HCT116 (cell line): ENCODE measurements around the gene HIC1. TPM values are rescaled to one million over a fixed set of nuclear protein-coding genes. Genes with fewer than 3 reads are reported as not detected.

Source experiments
- ATAC-seq: fragments of 200-7000 bp; cut with Tn5 transposase; 2 replicates; pipeline ENCODE4 v1.9.1; 2020; ENCODE audit warnings: mild to moderate bottlenecking, moderate library complexity
- BruUV-seq: library from RNA; stranded (reverse); fragments of 400-500 nt; replicated peaks from 2 replicates; lab custom pipeline; 2021; lab: Mats Ljungman, UMichigan
- CTCF ChIA-PET: fragments of 300-600 bp; sonication (Branson Sonifier 250); formaldehyde crosslinking; loops from one replicate; lab custom pipeline; 2021; ENCODE audit warnings: antibody characterized with exemption; lab: Charles Lee
- POLR2A ChIA-PET: fragments of 300-600, 350-600 bp; sonication (Branson Sonifier 250); formaldehyde crosslinking; loops from one replicate; lab custom pipeline; 2021; ENCODE audit warnings: antibody characterized with exemption; lab: Charles Lee
- RAD21 ChIA-PET, 2 experiments: fragments of 300-600 bp; sonication (Branson Sonifier 250); formaldehyde crosslinking; loops; one replicate each; lab custom pipeline; 2023; ENCODE audit warnings: low total read pairs in 2 of 2; ENCODE audit not compliant: uncharacterized antibody in 2 of 2, unreplicated experiment in 2 of 2, low non-redundant PET in 1 of 2; lab: Charles Lee
- DNase-seq: peaks from one replicate; pipeline ENCODE4 v3.0.0-alpha.2; 2010; ENCODE audit warnings: low read depth, low spot score
- H2AFZ ChIP-seq: fragments of 200-600 bp; shearing (Covaris generic), sonication (generic); 2 replicates; pipeline ENCODE4 v1.6.1; 2017; ENCODE audit warnings: low read depth, mixed run types, mixed read lengths, antibody characterized with exemption, low read length; ENCODE audit not compliant: poor library complexity, severe bottlenecking
- H3K27ac ChIP-seq: 2 replicates; pipeline ENCODE4 v1.5.1; 2012; ENCODE audit warnings: low read depth, low read length
- H3K27me3 ChIP-seq: fragments of 200-600 bp; sonication (generic); 2 replicates; pipeline ENCODE4 v1.6.1; 2016; ENCODE audit warnings: mixed run types, low read length, mixed read lengths; ENCODE audit not compliant: insufficient read depth
- H3K36me3 ChIP-seq, 2 experiments: fragments of 200-500 bp in 1 of 2; fragments of 200-600 bp in 1 of 2; sonication (Bioruptor generic) in 1 of 2; sonication (generic) in 1 of 2; 2 replicates each; pipeline versions ENCODE4 v1.5.1 to v1.6.1; 2014 to 2016; ENCODE audit warnings: low read length in 2 of 2, inconsistent platforms in 1 of 2, mixed read lengths in 1 of 2, mixed run types in 1 of 2; ENCODE audit not compliant: insufficient read depth in 2 of 2, control insufficient read depth in 1 of 2
- H3K4me1 ChIP-seq, 2 experiments: fragments of 200-600 bp in 1 of 2; sonication (generic) in 1 of 2; 2 replicates each; pipeline versions ENCODE4 v1.5.1 to v1.6.1; 2012 to 2017; ENCODE audit warnings: low read length in 2 of 2, inconsistent platforms in 1 of 2, mild to moderate bottlenecking in 1 of 2, mixed read lengths in 1 of 2, mixed run types in 1 of 2, moderate library complexity in 1 of 2; ENCODE audit not compliant: insufficient read depth in 2 of 2, control insufficient read depth in 1 of 2
- H3K4me2 ChIP-seq: fragments of 200-600 bp; sonication (generic); 2 replicates; pipeline ENCODE4 v1.6.1; 2017; ENCODE audit warnings: mixed run types, low read length, mixed read lengths
- H3K4me3 ChIP-seq, 2 experiments: fragments of 200-600 bp in 1 of 2; sonication (generic) in 1 of 2; replicated peaks in 1 of 2; 2 replicates each; pipeline ENCODE4 v1.5.1; 2011 to 2016; ENCODE audit warnings: low read length in 2 of 2, control low read depth in 1 of 2, low read depth in 1 of 2, mild to moderate bottlenecking in 1 of 2, mixed read lengths in 1 of 2, mixed run types in 1 of 2
- H3K79me2 ChIP-seq: fragments of 200-600 bp; sonication (generic); 2 replicates; pipeline ENCODE4 v1.6.1; 2017; ENCODE audit warnings: mild to moderate bottlenecking, mixed run types, low read length, moderate library complexity, mixed read lengths; ENCODE audit not compliant: insufficient read depth
- H3K9ac ChIP-seq: fragments of 200-600 bp; sonication (generic); 2 replicates; pipeline ENCODE4 v1.6.1; 2016; ENCODE audit warnings: low read length, mixed read lengths
- H3K9me2 ChIP-seq: fragments of 200-600 bp; sonication (generic), shearing (Covaris generic); 2 replicates; pipeline ENCODE4 v1.6.1; 2017; ENCODE audit warnings: mixed run types, mild to moderate bottlenecking, moderate library complexity; ENCODE audit not compliant: insufficient read depth
- H3K9me3 ChIP-seq, 2 experiments: fragments of 200-500 bp in 1 of 2; fragments of 200-600 bp in 1 of 2; sonication (Bioruptor generic) in 1 of 2; sonication (generic) in 1 of 2; 2 replicates each; pipeline ENCODE4 v1.6.1; 2014 to 2017; ENCODE audit warnings: low read length in 2 of 2, mixed read lengths in 2 of 2, inconsistent platforms in 1 of 2, low read depth in 1 of 2, mild to moderate bottlenecking in 1 of 2, mixed run types in 1 of 2, moderate library complexity in 1 of 2; ENCODE audit not compliant: control insufficient read depth in 1 of 2, insufficient read depth in 1 of 2
- H4K20me1 ChIP-seq: fragments of 200-600 bp; sonication (generic), shearing (Covaris generic); 2 replicates; pipeline ENCODE4 v1.6.1; 2017; ENCODE audit warnings: mixed run types, mild to moderate bottlenecking, moderate library complexity; ENCODE audit not compliant: insufficient read depth
- ATF3 ChIP-seq: IDR thresholded peaks from 2 replicates; pipeline ENCODE4 v1.6.1; 2012
- CEBPB ChIP-seq: IDR thresholded peaks from 2 replicates; pipeline ENCODE4 v1.6.1; 2012; ENCODE audit warnings: low read depth
- CTCF ChIP-seq, 3 experiments: fragments of 200-600 bp in 1 of 3; sonication (generic) in 1 of 3; IDR thresholded peaks in 2 of 3; conservative IDR thresholded peaks in 1 of 3; 2 replicates each; pipeline ENCODE4 v1.5.1; 2012 to 2017; ENCODE audit warnings: low read depth in 2 of 3, low read length in 2 of 3, antibody characterized with exemption in 1 of 3, borderline replicate concordance in 1 of 3, control low read depth in 1 of 3, mild to moderate bottlenecking in 1 of 3, mixed read lengths in 1 of 3, mixed run types in 1 of 3, moderate library complexity in 1 of 3; ENCODE audit not compliant: insufficient read depth in 1 of 3
- EGR1 ChIP-seq: IDR thresholded peaks from 2 replicates; pipeline ENCODE4 v1.6.1; 2012; ENCODE audit warnings: low read depth
- ELF1 ChIP-seq: IDR thresholded peaks from 2 replicates; pipeline ENCODE4 v1.6.1; 2012; ENCODE audit warnings: low read depth, borderline replicate concordance
- EZH2phosphoT487 ChIP-seq: fragments of 200-600 bp; IDR thresholded peaks from 2 replicates; pipeline ENCODE4 v1.6.1; 2018; ENCODE audit warnings: antibody characterized with exemption, borderline replicate concordance
- FOSL1 ChIP-seq: IDR thresholded peaks from 2 replicates; pipeline ENCODE4 v1.6.1; 2012; ENCODE audit warnings: low read depth
- JUND ChIP-seq: IDR thresholded peaks from 2 replicates; pipeline ENCODE4 v1.6.1; 2012
- MAX ChIP-seq: IDR thresholded peaks from 2 replicates; pipeline ENCODE4 v1.6.1; 2012
- POLR2A ChIP-seq: IDR thresholded peaks from 2 replicates; pipeline ENCODE4 v1.7.0; 2011; ENCODE audit warnings: borderline replicate concordance; ENCODE audit not compliant: insufficient read depth, insufficient read length; ENCODE audit errors: extremely low read depth
- POLR2AphosphoS5 ChIP-seq: IDR thresholded peaks from 2 replicates; pipeline ENCODE4 v1.6.1; 2011; ENCODE audit warnings: mild to moderate bottlenecking, low read depth, low read length, moderate library complexity
- RAD21 ChIP-seq: IDR thresholded peaks from 2 replicates; pipeline ENCODE4 v1.6.1; 2012; ENCODE audit warnings: low read depth, mild to moderate bottlenecking
- REST ChIP-seq: IDR thresholded peaks from 2 replicates; pipeline ENCODE4 v1.6.1; 2012; ENCODE audit warnings: low read depth
- SP1 ChIP-seq: IDR thresholded peaks from 2 replicates; pipeline ENCODE4 v1.6.1; 2012; ENCODE audit warnings: low read depth
- TCF7L2 ChIP-seq: IDR thresholded peaks from 2 replicates; pipeline ENCODE4 v1.7.0; 2011; ENCODE audit warnings: borderline replicate concordance, inconsistent platforms; ENCODE audit not compliant: insufficient read depth, insufficient read length; ENCODE audit errors: extremely low read depth
- YY1 ChIP-seq: IDR thresholded peaks from 2 replicates; pipeline ENCODE4 v1.6.1; 2011; ENCODE audit warnings: low read length, low read depth, moderate library complexity, mild to moderate bottlenecking; ENCODE audit not compliant: insufficient replicate concordance; ENCODE audit errors: extremely low read depth
- ZBTB33 ChIP-seq: IDR thresholded peaks from 2 replicates; pipeline ENCODE4 v1.6.1; 2011; ENCODE audit warnings: mild to moderate bottlenecking, low read length, moderate library complexity; ENCODE audit not compliant: insufficient replicate concordance; ENCODE audit errors: extremely low read depth
- ZFX ChIP-seq: fragments of 450-650 bp; IDR thresholded peaks from 2 replicates; pipeline ENCODE4 v1.6.1; 2017
- ZNF274 ChIP-seq: fragments of 200-500 bp; sonication (Bioruptor generic); IDR thresholded peaks from 2 replicates; pipeline ENCODE4 v1.6.1; 2014; ENCODE audit warnings: mild to moderate bottlenecking, low read depth, low read length, inconsistent platforms
- intact Hi-C: fragments of 100-400 bp; cut with micrococcal nuclease; formaldehyde crosslinking; loops from 2 replicates; pipeline ENCODE4 v1.10.0; 2022
- total RNA-seq: library from RNA; stranded (reverse); gene quantifications from one replicate; pipeline ENCODE4 v1.2.1, GENCODE V29; 2021; ENCODE audit not compliant: unreplicated experiment

HIC1 gene
- total RNA-seq, 1 experiment from 2014 or later = 0.64 TPM

- no peak for DNase-seq
- H3K27ac ChIP-seq = no peak overlapping the region
- H4K20me1 ChIP-seq = no peaks in the 10 kb centered on the region
- no peak for ATAC-seq
- no peaks in the 10 kb centered on the region for H3K27me3 ChIP-seq
- no peaks in the 10 kb centered on the region for H3K9me2 ChIP-seq
- BruUV-seq = no TSS peak
- H3K9me3 ChIP-seq = no peaks in the 10 kb centered on the region
- no peak for TF ChIP-seq YY1
- TF ChIP-seq ZFX = no peak
- no peak for TF ChIP-seq ZNF274
- TF ChIP-seq EGR1 = no peak
- no peak for TF ChIP-seq EZH2phosphoT487
- TF ChIP-seq ZBTB33 = no peak
- TF ChIP-seq SP1 = no peak
- TF ChIP-seq CEBPB = no peak
- TF ChIP-seq ELF1 = no peak
- no peak for TF ChIP-seq TCF7L2
- no peak for TF ChIP-seq MAX
- no peak for TF ChIP-seq JUND
- no peak for TF ChIP-seq CTCF (IDR thresholded peaks at IDR 0.05 in 2 of 3, conservative IDR thresholded peaks at IDR 0.05 in 1 of 3; ENCODE audit: borderline replicate concordance in 1 of 3, insufficient read depth in 1 of 3, low read depth in 2 of 3, low read length in 2 of 3)
- no peak for TF ChIP-seq FOSL1
- TF ChIP-seq REST = no peak
- TF ChIP-seq RAD21 = no peak
- no peak for TF ChIP-seq ATF3
- TF ChIP-seq POLR2AphosphoS5 = no peak
- no peak for TF ChIP-seq POLR2A
- no peak overlapping the region for H3K4me2 ChIP-seq
- peaks cover 17 to 36% of the 10 kb centered on the region in 2 experiments for H3K4me1 ChIP-seq
- ChIA-PET POLR2A (no interaction called here), CTCF (interaction anchor here (1.0 kb wide), 1 partner anchor 132 kb away, joined by 3 read pairs; no protein-coding TSS in a partner anchor), RAD21 (interaction anchor here in 1 of 2 experiments (0.9 kb wide), 1 partner anchor 131 kb away, joined by 3 read pairs; no protein-coding TSS in a partner anchor)
- peaks cover 0 to 3% of the 10 kb centered on the region in 2 experiments; a peak in 1 of 4 replicates for H3K36me3 ChIP-seq
- peaks cover 20% of the 10 kb centered on the region; the same call in 1 of the 2 replicates for H3K79me2 ChIP-seq
- no peak overlapping the region for H3K9ac ChIP-seq
- H3K4me3 ChIP-seq = no peak overlapping the region
- no peak overlapping the region for H2AFZ ChIP-seq
- intact Hi-C loops = no loop called here
These were observed 14.6 kb upstream of the HIC1 start for GRCh38 chr17:2040219-2040827.
